ENCODE data around the gene WAS.

GRCh38 chrX:48736878-48737212 lies 53.2 kb downstream of the WAS start:
- no peak for TF ChIP-seq POLR2A (IDR thresholded peaks at IDR 0.05; ENCODE audit: low read depth, low read length)
- no peak for TF ChIP-seq POLR2AphosphoS5 (IDR thresholded peaks at IDR 0.05; ENCODE audit: low read depth, low read length)
